H1 (cell line): ENCODE measurements around the gene RTKN2. TPM values are rescaled to one million over a fixed set of nuclear protein-coding genes. Genes with fewer than 3 reads are reported as not detected.

Source experiments
- CTCF ChIA-PET: fragments of 300-600 bp; sonication (Branson Sonifier 250); formaldehyde crosslinking; loops from one replicate; lab custom pipeline; 2021; ENCODE audit not compliant: partially characterized antibody; lab: Charles Lee
- POLR2A ChIA-PET: fragments of 300-600 bp; sonication (Branson Sonifier 250); formaldehyde crosslinking; loops from one replicate; lab custom pipeline; 2021; ENCODE audit warnings: inconsistent platforms; ENCODE audit not compliant: partially characterized antibody; lab: Charles Lee
- DNase-seq, 2 experiments: peaks; one replicate each; pipeline versions ENCODE4 v3.0.0 to v3.0.0-alpha.2; 2010 to 2022; ENCODE audit warnings: low spot score in 2 of 2, low read depth in 1 of 2, mixed read lengths in 1 of 2
- FAIRE-seq: peaks from 2 replicates; lab custom pipeline; 2011; peaks lifted over from hg19 to GRCh38; lab: Jason Lieb, UNC
- H2AFZ ChIP-seq: 2 replicates; pipeline ENCODE4 v1.8.1; 2012; ENCODE audit warnings: low read length, inconsistent platforms
- H2AK5ac ChIP-seq: 2 replicates; pipeline ENCODE4 v1.6.1; 2013; ENCODE audit warnings: low read depth, low read length
- H2BK120ac ChIP-seq: replicated peaks from 2 replicates; pipeline ENCODE3; 2013; ENCODE audit warnings: low read depth, low read length, inconsistent platforms
- H2BK12ac ChIP-seq: 2 replicates; pipeline ENCODE4 v1.6.1; 2013; ENCODE audit warnings: low read depth, low read length
- H2BK15ac ChIP-seq: 2 replicates; pipeline ENCODE4 v1.6.1; 2013; ENCODE audit warnings: low read length
- H2BK20ac ChIP-seq: 2 replicates; pipeline ENCODE4 v1.6.1; 2013; ENCODE audit warnings: low read length
- H2BK5ac ChIP-seq: 2 replicates; pipeline ENCODE4 v1.6.1; 2013; ENCODE audit warnings: low read depth, low read length
- H3K14ac ChIP-seq: 2 replicates; pipeline ENCODE4 v1.6.1; 2013; ENCODE audit warnings: inconsistent platforms; ENCODE audit not compliant: insufficient read length
- H3K18ac ChIP-seq: 2 replicates; pipeline ENCODE4 v1.6.1; 2013; ENCODE audit warnings: low read length; ENCODE audit errors: extremely low read depth
- H3K23ac ChIP-seq: 2 replicates; pipeline ENCODE4 v1.6.1; 2013; ENCODE audit warnings: inconsistent platforms; ENCODE audit not compliant: insufficient read length
- H3K23me2 ChIP-seq: 2 replicates; pipeline ENCODE4 v1.6.1; 2013; ENCODE audit warnings: low read depth, low read length
- H3K27ac ChIP-seq: 2 replicates; pipeline ENCODE4 v1.6.1; 2011; ENCODE audit warnings: low read depth, low read length, inconsistent platforms
- H3K27me3 ChIP-seq, 4 experiments: replicated peaks in 1 of 4; 1 replicate in 1 of 4; 2 replicates in 3 of 4; pipeline versions ENCODE4 v1.6.1 to v1.8.1; 2011 to 2013; ENCODE audit warnings: low read length in 3 of 4, mild to moderate bottlenecking in 3 of 4, inconsistent platforms in 2 of 4, mixed read lengths in 2 of 4, moderate library complexity in 1 of 4; ENCODE audit not compliant: control insufficient read depth in 3 of 4, insufficient read depth in 3 of 4; ENCODE audit errors: extremely low read depth in 1 of 4
- H3K36me3 ChIP-seq, 4 experiments: 2 replicates each; pipeline versions ENCODE4 v1.6.1 to v1.8.1; 2011 to 2013; ENCODE audit warnings: mild to moderate bottlenecking in 4 of 4, low read length in 3 of 4, moderate library complexity in 2 of 4, control low read depth in 1 of 4, inconsistent platforms in 1 of 4; ENCODE audit not compliant: insufficient read depth in 4 of 4, control insufficient read depth in 2 of 4
- H3K4ac ChIP-seq: replicated peaks from 2 replicates; pipeline ENCODE3; 2013; ENCODE audit warnings: low read length, low read depth, mixed read lengths, inconsistent platforms; ENCODE audit not compliant: insufficient read length
- H3K4me1 ChIP-seq, 4 experiments: replicated peaks in 1 of 4; 1 replicate in 1 of 4; 2 replicates in 3 of 4; pipeline versions ENCODE4 v1.6.1 to v1.8.1; 2011 to 2013; ENCODE audit warnings: low read length in 3 of 4, inconsistent platforms in 2 of 4, mixed read lengths in 1 of 4; ENCODE audit not compliant: insufficient read depth in 4 of 4, control insufficient read depth in 3 of 4
- H3K4me2 ChIP-seq, 2 experiments: 2 replicates each; pipeline versions ENCODE4 v1.6.1 to v1.8.1; 2011 to 2013; ENCODE audit warnings: low read depth in 2 of 2, low read length in 2 of 2, control low read depth in 1 of 2, inconsistent platforms in 1 of 2, mild to moderate bottlenecking in 1 of 2; ENCODE audit not compliant: insufficient read depth in 1 of 2
- H3K4me3 ChIP-seq, 4 experiments: fragments of 200-600, 300-600 bp in 1 of 4; sonication (generic), shearing (Covaris generic), sonication (Bioruptor Twin) in 1 of 4; 2 replicates each; pipeline versions ENCODE4 v1.5.1 to v1.8.1; 2011 to 2016; ENCODE audit warnings: low read length in 4 of 4, low read depth in 3 of 4, control low read depth in 2 of 4, inconsistent platforms in 2 of 4, mild to moderate bottlenecking in 2 of 4, mixed read lengths in 1 of 4, moderate library complexity in 1 of 4; ENCODE audit not compliant: insufficient read depth in 2 of 4; ENCODE audit errors: extremely low read depth in 1 of 4
- H3K56ac ChIP-seq: replicated peaks from 2 replicates; pipeline ENCODE3; 2013; ENCODE audit warnings: low read depth, mild to moderate bottlenecking, mixed read lengths, low read length, inconsistent platforms; ENCODE audit not compliant: insufficient read length
- H3K79me1 ChIP-seq: 2 replicates; pipeline ENCODE4 v1.6.1; 2013; ENCODE audit warnings: low read depth, low read length, control low read depth
- H3K79me2 ChIP-seq, 2 experiments: 2 replicates each; pipeline versions ENCODE4 v1.6.1 to v1.8.1; 2012 to 2013; ENCODE audit warnings: low read length in 2 of 2, mild to moderate bottlenecking in 2 of 2, inconsistent platforms in 1 of 2; ENCODE audit not compliant: insufficient read depth in 2 of 2, control insufficient read depth in 1 of 2
- H3K9ac ChIP-seq, 4 experiments: replicated peaks in 1 of 4; 1 replicate in 1 of 4; 2 replicates in 3 of 4; pipeline versions ENCODE4 v1.6.1 to v1.8.1; 2011 to 2013; ENCODE audit warnings: low read depth in 3 of 4, low read length in 3 of 4, control low read depth in 2 of 4, mild to moderate bottlenecking in 2 of 4, moderate library complexity in 2 of 4, inconsistent platforms in 1 of 4; ENCODE audit errors: extremely low read depth in 1 of 4
- H3K9me3 ChIP-seq, 2 experiments: 2 replicates each; pipeline versions ENCODE4 v1.6.1 to v1.8.1; 2012 to 2013; ENCODE audit warnings: mild to moderate bottlenecking in 2 of 2, moderate library complexity in 2 of 2, control low read depth in 1 of 2, inconsistent platforms in 1 of 2, low read depth in 1 of 2, low read length in 1 of 2, mixed read lengths in 1 of 2; ENCODE audit not compliant: insufficient read depth in 2 of 2
- H4K20me1 ChIP-seq, 2 experiments: replicated peaks in 1 of 2; 2 replicates each; pipeline versions ENCODE3 to v1.8.1; 2011 to 2013; ENCODE audit warnings: inconsistent platforms in 2 of 2, low read length in 2 of 2, mild to moderate bottlenecking in 1 of 2; ENCODE audit not compliant: insufficient read depth in 2 of 2, control insufficient read depth in 1 of 2
- H4K5ac ChIP-seq: 2 replicates; pipeline ENCODE4 v1.6.1; 2013; ENCODE audit warnings: low read length, low read depth, mixed read lengths, inconsistent platforms; ENCODE audit not compliant: insufficient read length
- H4K8ac ChIP-seq: 2 replicates; pipeline ENCODE4 v1.8.0; 2013; ENCODE audit warnings: mild to moderate bottlenecking, moderate library complexity, low read length, inconsistent platforms; ENCODE audit not compliant: insufficient read depth; ENCODE audit errors: extremely low read depth
- H4K91ac ChIP-seq: replicated peaks from 2 replicates; pipeline ENCODE3; 2013; ENCODE audit warnings: low read length, mixed read lengths, inconsistent platforms; ENCODE audit not compliant: insufficient read length
- KDM1A ChIP-seq: fragments of 200-600, 300-600 bp; sonication (generic); IDR thresholded peaks from 2 replicates; pipeline ENCODE4 v1.7.1; 2016; ENCODE audit warnings: mild to moderate bottlenecking, low read length, borderline replicate concordance
- WGBS, 2 experiments: shearing (Covaris generic) in 1 of 2; methylation state at CpG; one replicate each; pipeline versions ENCODE4 v1.1.6 to v1.1.7; 2013 to 2015; ENCODE audit warnings: low lambda C conversion rate in 2 of 2, mixed read lengths in 2 of 2, inconsistent platforms in 1 of 2, low coverage in 1 of 2, missing lambda C conversion rate in 1 of 2; ENCODE audit not compliant: insufficient replicate concordance in 2 of 2, insufficient coverage in 1 of 2, insufficient read length in 1 of 2; ENCODE audit errors: extremely low coverage in 1 of 2, missing lambda C conversion rate in 1 of 2; 5-methylcytosine and 5-hydroxymethylcytosine counted together
- polyA plus RNA-seq, 7 experiments: library from polyadenylated mRNA; depleted of rRNA in 3 of 7; stranded (reverse) in 5 of 7; unstranded in 2 of 7; fragments of >200 nt in 5 of 7; fragments of 200-250 nt in 2 of 7; gene quantifications; 1 replicate in 5 of 7; 2 replicates in 1 of 7; 4 replicates in 1 of 7; pipeline versions ENCODE4 v1.2.1 to v1.2.3, GENCODE V29; 2011 to 2013; ENCODE audit warnings: missing spikeins in 2 of 7, mixed read lengths in 2 of 7
- total RNA-seq: library from RNA; stranded (reverse); fragmentation: NEBNext Ultra II Directional; extraction: Animal tissue kit (Norgen Biotek cat#: 25700); gene quantifications from 2 replicates; pipeline ENCODE4 v1.2.1, GENCODE V29; 2021

Gene RTKN2
- total and polyA plus RNA-seq, 2 of the 8 experiments (the other 6 are each of a cell fraction or from before 2014, with no cell fraction given): 5.1 to 24.6 TPM

GRCh38 chr10:62170732-62171131 lies 97.9 kb downstream of the RTKN2 start:
- Histone ChIP-seq H3K4me3 (no peak overlapping the region), H3K23me2 (no peaks in the 10 kb centered on the region), H4K5ac (no peak overlapping the region), H4K8ac (no peak overlapping the region), H2BK12ac (no peak overlapping the region), H2BK15ac (no peak overlapping the region), H3K79me2 (no peaks in the 10 kb centered on the region), H2AK5ac (no peak overlapping the region), H3K4me1 (no peaks in the 10 kb centered on the region; a peak in 1 of 7 replicates), H2BK120ac (no peak overlapping the region), H2AFZ (no peak overlapping the region), H3K4ac (no peak overlapping the region), H3K27ac (no peak overlapping the region), H3K36me3 (no peaks in the 10 kb centered on the region), H4K91ac (no peak overlapping the region), H3K14ac (no peak overlapping the region), H3K4me2 (no peak overlapping the region), H3K56ac (no peak overlapping the region), H3K23ac (no peak overlapping the region)
- FAIRE-seq: no peak
- CTCF ChIA-PET: no interaction called here
- 93% methylated on average over 1 of the region's 1 CpG; no CpG with 5 or more reads in 1 of the 2 experiments for WGBS, 2 experiments
- POLR2A ChIA-PET: no interaction called here
- no peak for TF ChIP-seq KDM1A
- TF ChIP-seq, all 59 proteins: peak for 0
- no peak for DNase-seq
- Histone ChIP-seq H3K27me3 (no peaks in the 10 kb centered on the region), H3K9ac (no peak overlapping the region), H3K18ac (no peak overlapping the region), H2BK5ac (no peak overlapping the region), H3K79me1 (no peaks in the 10 kb centered on the region), H3K9me3 (no peaks in the 10 kb centered on the region), H2BK20ac (no peak overlapping the region), H4K20me1 (no peaks in the 10 kb centered on the region)
